H1 (cell line): ENCODE measurements around the gene DHRS13. TPM values are rescaled to one million over a fixed set of nuclear protein-coding genes. Genes with fewer than 3 reads are reported as not detected.

Experiments
- CHD7 ChIP-seq: fragments of 300-600 bp; sonication (generic); IDR thresholded peaks from 2 replicates; pipeline ENCODE4 v1.7.1; 2012; ENCODE audit warnings: low read length, moderate library complexity, mild to moderate bottlenecking, inconsistent platforms; ENCODE audit not compliant: insufficient replicate concordance
- CREB1 ChIP-seq: IDR thresholded peaks from 2 replicates; pipeline ENCODE4 v1.6.1; 2012; ENCODE audit warnings: inconsistent platforms
- E2F6 ChIP-seq: IDR thresholded peaks from 2 replicates; pipeline ENCODE4 v1.6.1; 2012; ENCODE audit warnings: inconsistent platforms
- SUZ12 ChIP-seq: fragments of 200-600 bp; sonication (generic); IDR thresholded peaks from 2 replicates; pipeline ENCODE4 v1.6.1; 2012; ENCODE audit warnings: mild to moderate bottlenecking, inconsistent platforms, low read length, moderate library complexity, mixed read lengths
- TAF1 ChIP-seq: IDR thresholded peaks from 2 replicates; pipeline ENCODE4 v1.6.1; 2011; ENCODE audit warnings: mild to moderate bottlenecking, low read depth, low read length
- polyA plus RNA-seq, 7 experiments: library from polyadenylated mRNA; depleted of rRNA in 3 of 7; stranded (reverse) in 5 of 7; unstranded in 2 of 7; fragments of >200 nt in 5 of 7; fragments of 200-250 nt in 2 of 7; gene quantifications; 1 replicate in 5 of 7; 2 replicates in 1 of 7; 4 replicates in 1 of 7; pipeline versions ENCODE4 v1.2.1 to v1.2.3, GENCODE V29; 2011 to 2013; ENCODE audit warnings: missing spikeins in 2 of 7, mixed read lengths in 2 of 7
- total RNA-seq: library from RNA; stranded (reverse); fragmentation: NEBNext Ultra II Directional; extraction: Animal tissue kit (Norgen Biotek cat#: 25700); gene quantifications from 2 replicates; pipeline ENCODE4 v1.2.1, GENCODE V29; 2021

The DHRS13 gene
- total and polyA plus RNA-seq, 2 of the 8 experiments (the other 6 are each of a cell fraction or from before 2014, with no cell fraction given), result 23.7 to 30.0 TPM

GRCh38 chr17:28874750-28875149 is 28.1 kb downstream of the DHRS13 start (continued):
- TF ChIP-seq E2F6 (no peak), CREB1 (no peak), SUZ12 (no peak), TAF1 (no peak), CHD7 (no peak)
